Measurements from ENCODE around the gene CHD9.

CHD9 gene

GRCh38 chr16:53040788-53041187 lies 14.0 kb upstream of the CHD9 start:
- in situ Hi-C loops (cut with HindIII; ENCODE audit: low sequenced_read_pairs): no loop called here
- no peak overlapping the region for H3K4me3 ChIP-seq (ENCODE audit: low read depth, low read length)
- no peak for TF ChIP-seq CTCF (IDR thresholded peaks at IDR 0.05; ENCODE audit: low read depth, low read length)
- DNase-seq (ENCODE audit: low read depth, low spot score): no peak

- TF ChIP-seq CTCF (IDR thresholded peaks at IDR 0.05; ENCODE audit: low read depth, low read length): no peak
- no peak overlapping the region for H3K4me3 ChIP-seq (ENCODE audit: low read depth, low read length)
- in situ Hi-C loops (cut with HindIII; ENCODE audit: low sequenced_read_pairs): no loop called here
- peak; percentile 44 for DNase-seq (ENCODE audit: low read depth, low spot score)
Measured at GRCh38 chr16:53041320-53042051, 13.3 kb upstream of the CHD9 start.

DNA sequence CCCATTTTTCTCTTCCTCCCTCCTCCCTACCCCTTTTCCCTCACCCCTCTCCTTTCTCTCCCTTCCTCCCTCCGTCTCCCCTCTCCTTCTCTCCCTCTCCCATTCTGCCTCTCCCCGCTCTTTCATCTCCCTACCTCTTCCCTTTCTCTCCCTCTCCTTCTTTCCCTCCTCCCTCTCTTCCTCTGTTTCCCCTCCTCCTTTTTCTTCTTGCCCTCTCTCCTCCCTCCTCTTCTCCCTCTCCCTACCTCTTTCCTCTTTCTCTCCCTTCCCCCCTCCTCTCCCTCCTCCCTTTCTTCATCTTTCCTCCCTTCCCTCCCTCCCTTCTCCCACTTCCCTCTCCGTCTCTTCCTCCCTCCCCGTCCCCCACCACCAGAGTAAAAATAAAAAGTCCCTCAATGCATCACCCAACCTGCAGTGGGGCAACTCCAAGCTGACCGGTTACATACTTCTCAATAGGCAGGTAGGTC lies 12.5 kb upstream of the CHD9 start:
- no peak for TF ChIP-seq CTCF (IDR thresholded peaks at IDR 0.05; ENCODE audit: low read depth, low read length)
- DNase-seq (ENCODE audit: low read depth, low spot score): no peak
- H3K4me3 ChIP-seq (ENCODE audit: low read depth, low read length): no peak overlapping the region
- in situ Hi-C loops (cut with HindIII; ENCODE audit: low sequenced_read_pairs): no loop called here

DNA sequence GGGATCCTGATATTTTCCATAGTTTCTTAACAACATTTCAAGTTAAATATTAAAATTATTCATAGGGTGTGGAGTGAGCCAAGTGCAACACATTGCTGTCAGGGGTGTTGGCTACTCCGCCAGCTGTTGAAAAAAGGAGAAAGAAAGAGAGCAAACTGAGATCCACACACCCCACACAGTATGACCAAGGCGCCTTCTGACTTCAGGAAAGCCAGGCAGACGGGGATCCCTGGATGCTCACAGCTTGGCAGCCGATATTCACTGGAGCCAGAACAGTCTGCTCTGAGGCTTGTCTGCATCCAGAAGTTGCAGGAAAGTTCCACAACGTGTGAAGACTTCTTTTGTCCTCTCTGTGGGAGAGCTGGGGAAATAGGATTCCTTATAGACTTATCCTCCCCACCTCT lies 11.4 kb upstream of the CHD9 start:
- H3K4me3 ChIP-seq (ENCODE audit: low read depth, low read length): no peak overlapping the region
- TF ChIP-seq CTCF (IDR thresholded peaks at IDR 0.05; ENCODE audit: low read depth, low read length): no peak
- no peak for DNase-seq (ENCODE audit: low read depth, low spot score)
- in situ Hi-C loops (cut with HindIII; ENCODE audit: low sequenced_read_pairs): no loop called here

DNA sequence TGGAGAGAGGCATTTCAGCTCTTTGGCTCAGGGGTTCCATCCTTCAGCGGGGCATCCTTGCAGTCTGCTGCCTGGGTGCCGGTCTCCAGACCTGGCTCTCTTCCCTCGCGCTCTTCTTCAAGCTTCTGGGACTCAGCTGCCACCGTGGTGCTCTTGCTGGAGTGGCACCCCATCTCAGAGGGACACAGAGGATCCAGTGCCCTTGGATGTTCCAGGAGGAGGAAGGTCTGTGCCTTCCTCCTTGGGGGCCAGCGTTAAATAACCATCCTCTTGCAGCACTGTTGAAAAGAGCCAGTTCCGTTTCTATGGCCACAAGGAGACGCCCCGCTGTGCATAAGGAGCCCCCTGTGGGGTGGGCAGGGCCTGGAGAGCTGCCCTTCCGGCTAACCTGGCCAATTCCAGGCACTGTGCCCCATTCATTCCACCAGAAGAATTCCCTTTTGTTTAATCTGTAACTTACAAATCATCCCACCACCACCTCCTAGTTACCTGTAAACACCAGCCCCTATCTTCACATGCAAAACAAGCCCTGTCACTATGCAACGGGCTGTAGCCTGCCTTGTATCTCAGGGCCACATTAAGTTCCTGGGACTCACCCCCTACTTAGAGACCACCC lies 10.7 kb upstream of the CHD9 start:
- peak; percentile 18 for DNase-seq (ENCODE audit: low read depth, low spot score)
- no peak overlapping the region for H3K4me3 ChIP-seq (ENCODE audit: low read depth, low read length)

More for the DNA sequence above, 10.7 kb upstream of the CHD9 start:
- in situ Hi-C loops (cut with HindIII; ENCODE audit: low sequenced_read_pairs): no loop called here
- no peak for TF ChIP-seq CTCF (IDR thresholded peaks at IDR 0.05; ENCODE audit: low read depth, low read length)
